ENCODE data around the gene OAS3. TPM values are rescaled to one million over a fixed set of nuclear protein-coding genes. Genes with fewer than 3 reads are reported as not detected.
"Not testable (repeated sequence)": the region's sequence is repeated elsewhere in the genome, so short reads cannot be mapped to it uniquely, and the experiment has no call there.

OAS3 gene
- total RNA-seq, 1 experiment from 2014 or later = 0.45 TPM

DNA sequence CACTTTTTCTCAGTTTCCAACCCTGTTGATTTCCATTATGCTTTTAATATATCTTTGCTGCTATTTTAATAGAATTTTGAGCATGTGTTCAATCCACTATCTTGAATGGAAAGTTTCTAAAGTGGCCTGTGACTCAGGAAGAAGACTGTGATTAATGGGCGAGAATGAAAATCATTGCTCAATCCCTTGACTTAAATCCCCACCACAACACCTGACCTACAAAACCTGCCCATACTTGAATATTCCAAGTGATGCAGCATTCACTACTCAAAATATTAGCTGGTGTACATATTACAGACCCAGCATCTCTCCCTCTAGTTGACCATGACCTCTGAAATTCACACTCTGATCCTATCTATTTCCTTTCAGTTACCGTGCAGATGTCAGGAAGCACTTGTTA lies 1.3 kb upstream of the OAS3 start:
- no peaks in the 10 kb centered on the region for H3K4me1 ChIP-seq
- H3K27me3 ChIP-seq = no peaks in the 10 kb centered on the region
- H3K4me3 ChIP-seq = no peak overlapping the region
- DNase-seq = no peak
- H3K36me3 ChIP-seq = no peaks in the 10 kb centered on the region
- no peaks in the 10 kb centered on the region for H3K9me3 ChIP-seq (replicated peaks)
- no peak overlapping the region for H3K27ac ChIP-seq

DNA sequence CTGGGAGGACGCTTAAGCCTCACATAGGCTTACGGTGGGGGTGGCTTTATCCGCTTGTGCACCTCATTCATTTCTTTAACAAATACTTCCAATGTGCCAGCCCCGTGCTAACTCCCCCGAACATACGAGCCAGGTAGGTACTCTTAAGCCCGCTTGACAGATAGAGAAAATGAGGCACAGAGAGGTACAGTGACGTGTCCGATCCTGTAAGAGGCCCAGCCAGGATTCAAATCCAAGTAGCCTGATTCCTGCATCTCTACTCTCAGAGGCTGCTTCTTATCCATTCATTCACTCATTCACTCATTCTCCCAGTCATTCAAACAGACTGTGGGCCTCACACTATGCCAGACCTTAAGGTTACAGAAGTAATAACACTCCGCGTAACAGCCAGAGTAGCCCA lies 477 bp downstream of the OAS3 start:
- Histone ChIP-seq H3K36me3 (no peaks in the 10 kb centered on the region), H3K27me3 (no peaks in the 10 kb centered on the region), H3K4me1 (no peaks in the 10 kb centered on the region), H3K4me3 (peak overlapping the region; percentile 39), H3K27ac (no peak overlapping the region), H3K9me3 (replicated peaks) (no peaks in the 10 kb centered on the region)
- no peak for DNase-seq

DNA sequence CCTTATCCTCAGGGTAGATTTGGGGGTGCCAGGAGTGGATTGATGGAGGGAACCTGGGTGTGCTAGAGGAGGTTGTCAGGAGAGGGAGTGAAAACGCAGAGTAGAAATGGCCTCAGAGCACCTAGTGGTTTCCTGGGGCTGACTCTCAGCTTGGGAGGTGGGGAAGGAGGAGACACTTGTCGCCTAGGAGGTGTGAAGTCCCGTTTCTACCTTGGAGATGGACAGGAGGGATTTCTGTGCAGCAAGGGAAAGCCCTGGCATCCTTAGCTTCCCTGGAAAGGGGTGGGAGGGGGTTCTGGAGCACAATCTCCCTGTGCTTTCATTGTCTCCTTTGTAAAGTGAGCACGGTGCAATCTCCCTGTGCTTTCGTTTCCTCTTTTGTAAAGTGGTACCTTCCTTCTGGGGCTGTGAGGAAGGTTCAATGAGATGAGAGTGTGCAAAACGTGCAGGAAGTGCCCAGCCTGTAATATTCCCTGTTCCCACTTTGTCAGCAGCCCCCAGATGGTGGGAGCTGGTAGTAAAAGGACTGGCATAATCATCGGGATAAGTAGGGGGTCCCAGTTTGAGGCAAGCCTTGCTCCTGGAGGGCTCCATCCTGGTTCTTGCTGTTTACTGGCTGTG lies 1.6 kb downstream of the OAS3 start:
- no peaks in the 10 kb centered on the region for H3K4me1 ChIP-seq
- no peaks in the 10 kb centered on the region for H3K9me3 ChIP-seq (replicated peaks)
- no peak overlapping the region for H3K27ac ChIP-seq
- H3K4me3 ChIP-seq = no peak overlapping the region
- H3K36me3 ChIP-seq = no peaks in the 10 kb centered on the region
- no peak for DNase-seq
- no peaks in the 10 kb centered on the region for H3K27me3 ChIP-seq

DNA sequence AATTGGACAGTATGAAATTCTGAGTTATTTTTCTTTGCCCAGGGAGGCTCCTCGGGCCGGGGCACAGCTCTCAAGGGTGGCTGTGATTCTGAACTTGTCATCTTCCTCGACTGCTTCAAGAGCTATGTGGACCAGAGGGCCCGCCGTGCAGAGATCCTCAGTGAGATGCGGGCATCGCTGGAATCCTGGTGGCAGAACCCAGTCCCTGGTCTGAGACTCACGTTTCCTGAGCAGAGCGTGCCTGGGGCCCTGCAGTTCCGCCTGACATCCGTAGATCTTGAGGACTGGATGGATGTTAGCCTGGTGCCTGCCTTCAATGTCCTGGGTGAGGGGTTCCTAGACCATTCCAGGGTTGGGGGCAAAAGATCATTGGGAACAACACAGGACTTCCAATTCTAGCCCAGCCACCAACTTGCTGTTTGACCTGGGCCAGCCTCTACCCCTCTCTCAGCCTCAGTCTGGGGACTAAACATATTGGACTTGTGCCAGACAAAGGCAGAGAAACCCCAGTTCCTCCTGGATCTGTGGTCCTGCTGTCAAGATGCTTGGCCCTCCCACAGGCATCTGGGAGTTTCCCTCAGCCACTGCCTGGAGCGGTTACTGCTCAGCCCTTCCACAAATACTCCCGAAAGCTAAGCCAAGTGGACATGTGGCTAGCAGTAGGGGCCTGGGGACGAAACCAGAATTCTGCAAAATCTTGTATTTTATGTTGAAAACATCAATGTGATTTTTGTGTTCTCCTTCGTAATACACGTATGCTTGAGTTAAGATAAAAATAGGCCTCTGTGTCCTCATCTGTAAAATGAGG lies 3.5 kb downstream of the OAS3 start:
- Histone ChIP-seq H3K27ac (no peak overlapping the region), H3K9me3 (replicated peaks) (no peaks in the 10 kb centered on the region)
- no peak for DNase-seq

DNA sequence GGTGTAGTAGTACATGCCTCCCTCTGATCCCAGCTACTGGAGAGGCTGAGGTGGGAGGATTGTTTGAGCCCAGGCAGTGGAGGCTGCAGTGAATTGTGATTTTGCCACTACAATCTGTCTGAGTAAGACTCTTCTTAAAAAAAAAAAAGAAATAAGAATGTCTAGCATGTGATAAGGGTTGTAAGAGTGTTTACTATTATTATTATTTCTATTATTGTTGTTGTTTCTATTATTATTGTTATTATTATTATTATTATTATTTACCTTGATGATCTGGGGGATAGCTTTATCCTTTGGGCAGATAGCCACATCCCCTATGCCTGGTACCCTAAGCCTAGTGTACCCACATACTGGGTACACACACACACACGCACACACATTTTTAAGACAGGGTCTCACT lies 4.3 kb downstream of the OAS3 start:
- no peaks in the 10 kb centered on the region for H3K9me3 ChIP-seq (replicated peaks)

More for the DNA sequence above, 3.5 kb downstream of the OAS3 start:
- H3K4me1 ChIP-seq = no peaks in the 10 kb centered on the region
- H3K4me3 ChIP-seq = no peak overlapping the region
- H3K36me3 ChIP-seq = no peaks in the 10 kb centered on the region
- no peaks in the 10 kb centered on the region for H3K27me3 ChIP-seq

DNA sequence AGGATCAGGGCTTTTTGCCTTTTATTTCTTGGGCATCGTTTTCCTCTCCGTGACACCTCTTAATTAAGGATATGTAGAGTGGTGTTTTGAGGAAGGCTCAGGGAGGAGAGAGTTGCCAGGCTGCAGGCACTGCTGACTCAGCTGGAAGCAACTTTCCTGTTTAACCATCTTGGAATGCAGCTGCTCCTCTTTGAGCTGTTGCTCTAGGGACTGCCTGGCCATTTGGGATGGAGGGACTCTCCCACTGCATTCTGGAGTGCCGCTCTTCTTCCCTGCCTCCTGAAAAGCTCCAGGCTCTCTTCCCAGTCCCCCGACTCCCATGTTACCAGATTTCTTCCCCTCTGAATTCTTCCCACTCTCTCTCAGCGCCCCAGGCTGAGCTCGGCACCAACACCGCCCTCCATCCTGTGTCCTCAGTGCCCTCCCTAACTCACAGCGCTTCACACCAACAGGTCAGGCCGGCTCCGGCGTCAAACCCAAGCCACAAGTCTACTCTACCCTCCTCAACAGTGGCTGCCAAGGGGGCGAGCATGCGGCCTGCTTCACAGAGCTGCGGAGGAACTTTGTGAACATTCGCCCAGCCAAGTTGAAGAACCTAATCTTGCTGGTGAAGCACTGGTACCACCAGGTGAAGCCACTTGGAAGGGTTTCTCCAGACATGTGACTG lies 5.9 kb downstream of the OAS3 start:
- Histone ChIP-seq H3K27me3 (no peaks in the 10 kb centered on the region), H3K4me3 (no peak overlapping the region), H3K36me3 (no peaks in the 10 kb centered on the region), H3K9me3 (replicated peaks) (no peaks in the 10 kb centered on the region), H3K27ac (no peak overlapping the region), H3K4me1 (no peaks in the 10 kb centered on the region)
- no peak for DNase-seq

More for the DNA sequence above, 4.3 kb downstream of the OAS3 start:
- H3K36me3 ChIP-seq = no peaks in the 10 kb centered on the region
- no peaks in the 10 kb centered on the region for H3K27me3 ChIP-seq
- no peak overlapping the region for H3K4me3 ChIP-seq
- no peak overlapping the region for H3K27ac ChIP-seq
- H3K4me1 ChIP-seq = no peaks in the 10 kb centered on the region
- DNase-seq = no peak

DNA sequence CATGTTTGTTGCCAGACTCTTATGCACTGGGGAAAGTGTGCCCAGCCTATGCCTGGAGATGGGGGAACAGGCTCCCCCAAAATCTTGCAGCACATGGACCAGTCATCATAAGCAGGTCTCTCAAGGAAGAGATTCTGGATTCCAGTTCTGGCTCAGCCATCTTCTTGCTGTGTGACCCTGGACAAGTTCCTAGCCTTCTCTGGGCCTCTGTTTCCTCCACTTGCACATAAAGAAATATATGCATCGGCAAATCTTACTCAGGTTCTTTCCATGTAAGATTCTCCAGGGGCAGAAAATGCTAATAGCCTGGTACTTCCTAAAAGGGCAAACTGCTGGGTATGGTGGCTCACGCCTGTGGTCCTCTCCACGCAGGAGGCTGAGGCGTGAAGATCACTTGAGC lies 7.2 kb downstream of the OAS3 start:
- no peak for DNase-seq
- H3K36me3 ChIP-seq = no peaks in the 10 kb centered on the region
- no peaks in the 10 kb centered on the region for H3K9me3 ChIP-seq (replicated peaks)
- no peak overlapping the region for H3K4me3 ChIP-seq
- no peaks in the 10 kb centered on the region for H3K27me3 ChIP-seq
- H3K27ac ChIP-seq = no peak overlapping the region
- H3K4me1 ChIP-seq = no peaks in the 10 kb centered on the region

DNA sequence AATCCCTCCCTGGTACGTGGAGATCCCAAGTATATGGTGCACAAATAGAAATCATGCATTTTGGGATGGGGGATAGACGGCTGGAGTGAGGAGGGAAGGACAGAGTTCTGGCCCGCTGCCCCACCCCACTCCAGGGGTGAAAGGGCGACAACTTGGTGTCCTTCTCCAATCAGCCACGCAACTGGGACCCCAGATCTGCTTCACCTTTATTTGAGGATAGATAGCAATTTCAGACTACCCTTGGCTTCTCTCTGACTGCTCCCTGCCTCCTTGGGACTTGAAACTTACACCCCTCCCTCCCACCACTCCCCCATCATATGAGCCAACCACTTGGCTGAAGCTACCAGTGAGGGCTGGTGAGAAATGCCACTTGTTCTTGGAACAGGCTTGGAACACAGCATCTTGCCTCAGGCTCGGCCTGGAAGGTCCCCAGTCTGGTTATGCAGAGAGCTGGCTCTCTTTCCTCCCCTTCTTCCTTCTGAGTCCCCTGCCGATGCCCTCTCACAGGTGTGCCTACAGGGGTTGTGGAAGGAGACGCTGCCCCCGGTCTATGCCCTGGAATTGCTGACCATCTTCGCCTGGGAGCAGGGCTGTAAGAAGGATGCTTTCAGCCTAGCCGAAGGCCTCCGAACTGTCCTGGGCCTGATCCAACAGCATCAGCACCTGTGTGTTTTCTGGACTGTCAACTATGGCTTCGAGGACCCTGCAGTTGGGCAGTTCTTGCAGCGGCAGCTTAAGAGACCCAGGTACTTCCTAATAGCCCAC lies 8.1 kb downstream of the OAS3 start:
- H3K36me3 ChIP-seq = no peaks in the 10 kb centered on the region
- no peaks in the 10 kb centered on the region for H3K9me3 ChIP-seq (replicated peaks)
- no peak for DNase-seq
- no peaks in the 10 kb centered on the region for H3K27me3 ChIP-seq
- H3K27ac ChIP-seq = no peak overlapping the region
- no peaks in the 10 kb centered on the region for H3K4me1 ChIP-seq
- no peak overlapping the region for H3K4me3 ChIP-seq

DNA sequence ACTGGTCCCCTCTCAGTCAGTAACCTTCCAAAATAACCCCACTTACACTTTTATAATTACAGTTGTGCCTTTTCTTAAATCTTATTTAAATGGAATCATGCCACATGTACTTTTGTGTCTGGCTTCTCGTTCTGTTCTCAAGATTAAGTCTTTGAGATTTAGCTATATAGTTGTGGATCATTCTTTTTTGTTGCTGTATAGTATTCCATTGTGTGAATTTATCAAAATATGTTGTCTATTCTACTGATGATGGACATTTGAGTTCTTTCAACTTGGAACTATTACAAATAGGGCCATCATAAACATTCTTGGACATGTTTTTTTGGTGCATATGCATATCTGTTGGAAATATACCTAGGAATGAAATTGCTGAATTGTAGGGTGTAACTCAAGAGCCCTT lies 9.0 kb downstream of the OAS3 start:
- no peak overlapping the region for H3K4me3 ChIP-seq
- H3K4me1 ChIP-seq = no peaks in the 10 kb centered on the region
- H3K36me3 ChIP-seq = no peaks in the 10 kb centered on the region
- no peaks in the 10 kb centered on the region for H3K27me3 ChIP-seq
- no peak for DNase-seq
- no peak overlapping the region for H3K27ac ChIP-seq
- no peaks in the 10 kb centered on the region for H3K9me3 ChIP-seq (replicated peaks)

DNA sequence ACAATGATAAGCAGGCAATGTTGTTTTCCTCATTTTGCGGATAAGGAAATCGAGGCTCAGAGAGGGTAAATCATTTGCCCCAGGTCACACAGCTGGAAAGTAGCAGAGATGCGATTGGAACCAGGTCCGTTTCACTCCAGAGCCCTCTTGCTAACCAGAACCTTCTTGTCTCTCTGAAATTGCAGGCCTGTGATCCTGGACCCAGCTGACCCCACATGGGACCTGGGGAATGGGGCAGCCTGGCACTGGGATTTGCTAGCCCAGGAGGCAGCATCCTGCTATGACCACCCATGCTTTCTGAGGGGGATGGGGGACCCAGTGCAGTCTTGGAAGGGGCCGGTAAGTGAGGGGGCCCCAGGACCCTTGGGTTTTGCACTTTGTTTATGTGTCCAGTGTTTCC lies 9.5 kb downstream of the OAS3 start:
- Histone ChIP-seq H3K27ac (no peak overlapping the region), H3K4me1 (no peaks in the 10 kb centered on the region), H3K9me3 (replicated peaks) (no peaks in the 10 kb centered on the region), H3K27me3 (no peaks in the 10 kb centered on the region), H3K4me3 (no peak overlapping the region), H3K36me3 (no peaks in the 10 kb centered on the region)
- DNase-seq = no peak

DNA sequence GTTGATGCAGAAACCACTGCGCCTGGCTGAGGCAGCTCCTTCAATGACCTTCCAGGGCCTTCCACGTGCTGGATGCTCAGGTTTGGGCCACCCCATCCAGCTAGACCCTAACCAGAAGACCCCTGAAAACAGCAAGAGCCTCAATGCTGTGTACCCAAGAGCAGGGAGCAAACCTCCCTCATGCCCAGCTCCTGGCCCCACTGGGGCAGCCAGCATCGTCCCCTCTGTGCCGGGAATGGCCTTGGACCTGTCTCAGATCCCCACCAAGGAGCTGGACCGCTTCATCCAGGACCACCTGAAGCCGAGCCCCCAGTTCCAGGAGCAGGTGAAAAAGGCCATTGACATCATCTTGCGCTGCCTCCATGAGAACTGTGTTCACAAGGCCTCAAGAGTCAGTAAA lies 10.5 kb downstream of the OAS3 start:
- Histone ChIP-seq H3K4me3 (no peak overlapping the region), H3K9me3 (replicated peaks) (no peaks in the 10 kb centered on the region), H3K4me1 (no peaks in the 10 kb centered on the region), H3K27ac (no peak overlapping the region), H3K27me3 (no peaks in the 10 kb centered on the region), H3K36me3 (no peaks in the 10 kb centered on the region)
- DNase-seq = no peak

DNA sequence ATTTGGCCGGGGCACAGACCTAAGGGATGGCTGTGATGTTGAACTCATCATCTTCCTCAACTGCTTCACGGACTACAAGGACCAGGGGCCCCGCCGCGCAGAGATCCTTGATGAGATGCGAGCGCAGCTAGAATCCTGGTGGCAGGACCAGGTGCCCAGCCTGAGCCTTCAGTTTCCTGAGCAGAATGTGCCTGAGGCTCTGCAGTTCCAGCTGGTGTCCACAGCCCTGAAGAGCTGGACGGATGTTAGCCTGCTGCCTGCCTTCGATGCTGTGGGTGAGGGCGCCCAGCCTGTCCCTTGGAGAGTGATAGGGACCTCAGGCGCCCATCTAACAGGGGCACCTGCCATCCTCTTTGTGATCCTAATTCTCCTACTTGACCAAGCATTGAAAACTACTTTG lies 12.4 kb downstream of the OAS3 start:
- Histone ChIP-seq H3K4me3 (no peak overlapping the region), H3K27ac (no peak overlapping the region), H3K9me3 (replicated peaks) (no peaks in the 10 kb centered on the region), H3K4me1 (no peaks in the 10 kb centered on the region), H3K27me3 (no peaks in the 10 kb centered on the region), H3K36me3 (no peaks in the 10 kb centered on the region)
- no peak for DNase-seq

DNA sequence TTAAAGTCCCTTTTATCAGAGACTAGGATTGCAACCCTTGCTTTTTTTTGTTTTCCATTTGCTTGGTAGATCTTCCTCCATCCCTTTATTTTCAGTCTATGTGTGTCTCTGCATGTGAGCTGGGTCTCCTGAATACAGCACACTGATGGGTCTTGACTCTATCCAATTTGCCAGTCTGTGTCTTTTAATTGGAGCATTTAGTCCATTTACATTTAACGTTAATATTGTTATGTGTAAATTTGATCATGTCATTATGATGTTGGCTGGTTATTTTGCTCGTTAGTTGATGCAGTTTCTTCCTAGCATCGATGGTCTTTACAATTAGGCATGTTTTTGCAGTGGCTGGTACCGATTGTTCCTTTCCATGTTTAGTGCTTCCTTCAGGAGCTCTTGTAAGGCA lies 18.9 kb downstream of the OAS3 start:
- not testable (repeated sequence) for H3K27me3 ChIP-seq; H3K9me3 ChIP-seq (replicated peaks); H3K36me3 ChIP-seq; DNase-seq; H3K4me3 ChIP-seq; H3K27ac ChIP-seq; H3K4me1 ChIP-seq

DNA sequence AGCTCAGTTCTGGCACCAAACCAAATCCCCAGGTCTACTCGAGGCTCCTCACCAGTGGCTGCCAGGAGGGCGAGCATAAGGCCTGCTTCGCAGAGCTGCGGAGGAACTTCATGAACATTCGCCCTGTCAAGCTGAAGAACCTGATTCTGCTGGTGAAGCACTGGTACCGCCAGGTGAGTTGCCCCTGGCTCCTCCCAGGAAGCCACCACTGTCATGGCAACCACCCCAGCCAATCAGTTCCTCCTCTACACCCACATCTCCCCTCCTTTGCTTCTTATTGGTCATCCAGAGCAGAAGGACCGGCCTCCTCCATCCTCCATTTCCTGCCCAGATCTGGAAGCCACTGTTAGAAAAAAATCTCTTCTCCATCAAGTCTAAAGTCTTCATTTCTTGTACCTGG lies 22.8 kb downstream of the OAS3 start:
- Histone ChIP-seq H3K36me3 (no peaks in the 10 kb centered on the region), H3K4me1 (no peaks in the 10 kb centered on the region), H3K27ac (no peak overlapping the region), H3K4me3 (no peak overlapping the region), H3K27me3 (no peaks in the 10 kb centered on the region), H3K9me3 (replicated peaks) (no peaks in the 10 kb centered on the region)
- no peak for DNase-seq

DNA sequence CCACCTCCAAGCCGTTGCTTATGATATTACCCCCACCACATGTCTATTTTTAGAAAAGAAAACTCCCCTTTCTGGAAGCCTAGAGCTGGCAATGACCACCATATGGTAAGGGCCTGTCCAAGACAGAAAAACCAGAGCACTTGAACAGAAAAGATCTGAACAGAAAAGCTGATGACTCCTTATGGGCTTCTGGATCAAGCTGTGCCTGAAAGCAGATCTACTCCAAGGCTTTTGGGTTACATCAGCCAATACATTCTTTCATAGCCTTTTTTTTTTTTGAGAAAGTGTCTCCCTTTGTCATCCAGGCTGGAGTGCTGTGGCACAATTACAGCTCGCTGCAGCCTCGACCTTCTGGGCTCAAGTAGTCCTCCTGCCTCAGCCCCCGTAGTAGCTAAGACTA lies 23.3 kb downstream of the OAS3 start:
- Histone ChIP-seq H3K4me1 (no peaks in the 10 kb centered on the region), H3K27me3 (no peaks in the 10 kb centered on the region), H3K4me3 (no peak overlapping the region), H3K9me3 (replicated peaks) (no peaks in the 10 kb centered on the region), H3K27ac (no peak overlapping the region), H3K36me3 (no peaks in the 10 kb centered on the region)
- DNase-seq = no peak

All from SJCRH30 (cell line).